LNCaP clone FGC (cell line): ENCODE results near the gene HDAC9.
"Not testable (repeated sequence)": the region's sequence is repeated elsewhere in the genome, so short reads cannot be mapped to it uniquely, and the experiment has no call there.

Experiments used
- DNase-seq: peaks from one replicate; pipeline ENCODE4 v3.0.0-alpha.2; 2011; ENCODE audit warnings: low read depth
- H3K4me3 ChIP-seq: 2 replicates; pipeline ENCODE4 v1.5.1; 2011; ENCODE audit warnings: mild to moderate bottlenecking, low read depth, low read length, control low read depth
- TF ChIP-seq, protein P1 (sequence below): IDR thresholded peaks from 2 replicates; pipeline ENCODE4 v1.5.1; 2012; ENCODE audit warnings: mild to moderate bottlenecking; ENCODE audit not compliant: control insufficient read depth, insufficient read depth; ENCODE audit errors: extremely low read depth

HDAC9 gene

GRCh38 chr7:18708204-18708603 is 212.7 kb downstream of the HDAC9 start:
- TF ChIP-seq, protein P1, sequence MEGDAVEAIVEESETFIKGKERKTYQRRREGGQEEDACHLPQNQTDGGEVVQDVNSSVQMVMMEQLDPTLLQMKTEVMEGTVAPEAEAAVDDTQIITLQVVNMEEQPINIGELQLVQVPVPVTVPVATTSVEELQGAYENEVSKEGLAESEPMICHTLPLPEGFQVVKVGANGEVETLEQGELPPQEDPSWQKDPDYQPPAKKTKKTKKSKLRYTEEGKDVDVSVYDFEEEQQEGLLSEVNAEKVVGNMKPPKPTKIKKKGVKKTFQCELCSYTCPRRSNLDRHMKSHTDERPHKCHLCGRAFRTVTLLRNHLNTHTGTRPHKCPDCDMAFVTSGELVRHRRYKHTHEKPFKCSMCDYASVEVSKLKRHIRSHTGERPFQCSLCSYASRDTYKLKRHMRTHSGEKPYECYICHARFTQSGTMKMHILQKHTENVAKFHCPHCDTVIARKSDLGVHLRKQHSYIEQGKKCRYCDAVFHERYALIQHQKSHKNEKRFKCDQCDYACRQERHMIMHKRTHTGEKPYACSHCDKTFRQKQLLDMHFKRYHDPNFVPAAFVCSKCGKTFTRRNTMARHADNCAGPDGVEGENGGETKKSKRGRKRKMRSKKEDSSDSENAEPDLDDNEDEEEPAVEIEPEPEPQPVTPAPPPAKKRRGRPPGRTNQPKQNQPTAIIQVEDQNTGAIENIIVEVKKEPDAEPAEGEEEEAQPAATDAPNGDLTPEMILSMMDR = no peak
- no peak for DNase-seq
- H3K4me3 ChIP-seq = no peak overlapping the region

- no peak for DNase-seq
- H3K4me3 ChIP-seq = no peak overlapping the region
- TF ChIP-seq, protein P1 = no peak
Measured at GRCh38 chr7:18715988-18716387, 220.4 kb downstream of the HDAC9 start.

- DNase-seq = no peak
- H3K4me3 ChIP-seq = no peak overlapping the region
- TF ChIP-seq, protein P1 = no peak
Measured at GRCh38 chr7:18721429-18721828, 225.9 kb downstream of the HDAC9 start.

DNA sequence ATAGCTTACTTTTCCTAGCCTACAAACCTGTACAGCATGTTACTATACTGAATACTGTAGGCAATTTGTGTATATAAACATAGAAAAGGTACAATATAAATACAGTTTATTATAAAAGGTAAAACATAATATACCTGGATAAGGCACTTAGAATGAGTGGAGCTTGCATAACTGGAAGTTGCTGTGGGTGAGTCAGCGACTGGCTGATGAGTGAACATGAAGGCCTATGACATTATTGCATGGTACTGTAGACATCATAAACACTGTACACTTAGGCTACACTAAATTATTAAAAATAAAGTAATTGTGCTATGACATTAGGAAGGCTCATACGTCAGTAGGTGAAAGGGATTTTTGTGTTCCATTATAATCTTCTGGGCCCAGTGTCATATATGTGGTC is 228.8 kb downstream of the HDAC9 start:
- no peak for DNase-seq
- H3K4me3 ChIP-seq = no peak overlapping the region
- TF ChIP-seq, protein P1 = no peak

DNA sequence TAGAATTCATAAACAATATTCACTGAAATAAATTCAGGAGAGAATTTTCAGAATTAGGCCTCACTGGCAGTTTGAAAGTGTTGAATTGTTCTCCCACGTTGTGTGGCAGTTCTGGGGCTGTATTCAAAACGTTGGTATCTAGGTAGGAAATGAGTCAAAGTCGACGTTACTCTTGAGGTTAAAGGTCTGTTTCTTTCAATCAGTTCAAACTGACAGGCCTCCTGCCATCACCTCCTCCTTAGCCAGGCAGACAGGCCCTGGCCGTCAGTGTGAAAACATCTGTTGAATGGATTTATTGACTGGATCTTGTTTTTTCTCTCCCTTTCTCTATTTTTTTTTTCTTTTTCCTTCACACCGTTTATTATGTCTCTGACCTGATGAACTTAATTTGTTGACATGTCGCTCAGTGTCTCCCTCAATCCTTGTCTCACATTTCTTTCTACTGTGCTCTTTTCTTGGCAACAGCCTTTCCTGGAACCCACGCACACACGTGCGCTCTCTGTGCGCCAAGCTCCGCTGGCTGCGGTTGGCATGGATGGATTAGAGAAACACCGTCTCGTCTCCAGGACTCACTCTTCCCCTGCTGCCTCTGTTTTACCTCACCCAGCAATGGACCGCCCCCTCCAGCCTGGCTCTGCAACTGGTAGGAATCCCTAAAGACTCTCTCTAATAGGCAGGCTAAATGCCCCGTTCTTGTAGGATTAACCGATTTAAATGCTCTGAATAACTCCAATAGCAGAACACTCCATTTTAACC is 231.7 kb downstream of the HDAC9 start:
- TF ChIP-seq, protein P1 = no peak
- no peak for DNase-seq
- H3K4me3 ChIP-seq = no peak overlapping the region

- not testable (repeated sequence) for H3K4me3 ChIP-seq, DNase-seq
Measured at GRCh38 chr7:18736012-18736411, 240.5 kb downstream of the HDAC9 start.

GRCh38 chr7:18740579-18740988 is 245.0 kb downstream of the HDAC9 start:
- TF ChIP-seq, protein P1 = no peak
- H3K4me3 ChIP-seq = no peak overlapping the region
- DNase-seq = no peak
